Cardiac muscle cell (in vitro differentiated cells and primary cell): ENCODE data around the gene ASB15. TPM values are rescaled to one million over a fixed set of nuclear protein-coding genes. Genes with fewer than 3 reads are reported as not detected.

Experiments used
- DNase-seq, 2 donors: peaks; one replicate each; pipeline versions ENCODE4 v3.0.0 to v3.0.0-alpha.2; 2010 to 2017; ENCODE audit warnings: low read depth in 1 of 2, low spot score in 1 of 2
- H3K27ac ChIP-seq: fragments of 200-600 bp; sonication (generic); 2 replicates; pipeline ENCODE4 v1.5.1; 2016
- H3K27me3 ChIP-seq: fragments of 200-600 bp; sonication (generic); 2 replicates; pipeline ENCODE4 v1.6.0; 2016; ENCODE audit warnings: control low read depth
- H3K36me3 ChIP-seq: fragments of 200-600 bp; sonication (generic); 2 replicates; pipeline ENCODE4 v1.5.1; 2016; ENCODE audit warnings: control low read depth
- H3K4me1 ChIP-seq: fragments of 200-600 bp; sonication (generic); 2 replicates; pipeline ENCODE4 v1.8.1; 2017; ENCODE audit warnings: low read depth, mild to moderate bottlenecking, mixed run types
- H3K4me3 ChIP-seq: fragments of 200-600 bp; sonication (generic); 2 replicates; pipeline ENCODE4 v1.5.1; 2016; ENCODE audit warnings: mild to moderate bottlenecking
- H3K9me3 ChIP-seq: fragments of 200-600 bp; sonication (generic); 2 replicates; pipeline ENCODE4 v1.5.1; 2017; ENCODE audit warnings: low read depth, mild to moderate bottlenecking, control low read depth
- polyA plus RNA-seq: library from polyadenylated mRNA; unstranded; fragments of >200 nt; fragmentation: Nextera tagmentation; extraction: Ambion mirVana; gene quantifications from 2 replicates; pipeline ENCODE4 v1.2.1, GENCODE V29; 2016
- total RNA-seq: library from RNA; depleted of rRNA; stranded (reverse); fragments of >200 nt; gene quantifications from 2 replicates; pipeline ENCODE4 v1.2.3, GENCODE V29; 2016
- TF ChIP-seq, protein P1 (sequence below): IDR thresholded peaks from 2 replicates; pipeline ENCODE4 v1.5.1; 2012; ENCODE audit warnings: low read depth, mild to moderate bottlenecking, low read length

Gene ASB15
- total and polyA plus RNA-seq, 2 experiments from 2014 or later: not detected

DNA sequence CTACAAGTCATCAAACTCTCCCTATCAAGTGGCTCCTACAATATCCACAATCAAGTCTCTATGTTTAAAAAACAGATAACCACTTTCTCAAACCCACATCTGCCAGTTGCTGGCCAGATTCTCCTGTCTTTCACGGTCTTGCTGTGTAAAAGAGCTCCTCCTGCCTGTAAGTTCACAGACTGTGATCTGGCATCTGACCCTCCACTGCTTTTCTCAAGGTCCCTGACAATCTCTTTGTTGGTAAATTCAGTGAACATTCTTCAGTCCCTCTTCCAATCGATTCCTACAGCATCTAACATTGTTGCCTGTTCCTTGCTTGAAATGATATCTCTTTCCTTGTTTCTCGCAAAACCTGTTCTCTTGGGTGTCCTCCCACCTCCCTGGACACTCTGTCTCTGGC is 35.6 kb downstream of the ASB15 start:
- no peaks in the 10 kb centered on the region for H3K27me3 ChIP-seq

DNA sequence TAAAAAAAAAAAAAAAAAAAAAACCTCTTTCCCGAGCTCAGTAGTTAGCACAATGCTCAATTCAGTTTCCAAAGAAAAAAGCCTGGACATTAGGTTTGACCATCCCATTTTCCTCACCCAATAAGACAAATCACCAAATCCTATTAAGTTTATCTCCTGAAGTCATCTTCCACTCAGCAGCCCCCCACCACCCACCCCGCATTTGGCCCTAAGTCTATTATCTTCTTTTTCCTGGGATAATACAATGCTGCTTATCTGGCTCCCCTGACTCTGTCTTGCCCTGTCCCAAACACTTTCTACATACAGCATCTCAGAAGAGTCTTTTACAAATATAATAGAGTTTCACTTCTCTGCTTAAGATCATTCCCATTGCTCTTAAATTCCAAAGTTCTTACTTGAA is 36.3 kb downstream of the ASB15 start:
- no peak for DNase-seq
- H3K9me3 ChIP-seq: no peaks in the 10 kb centered on the region
- TF ChIP-seq, protein P1, sequence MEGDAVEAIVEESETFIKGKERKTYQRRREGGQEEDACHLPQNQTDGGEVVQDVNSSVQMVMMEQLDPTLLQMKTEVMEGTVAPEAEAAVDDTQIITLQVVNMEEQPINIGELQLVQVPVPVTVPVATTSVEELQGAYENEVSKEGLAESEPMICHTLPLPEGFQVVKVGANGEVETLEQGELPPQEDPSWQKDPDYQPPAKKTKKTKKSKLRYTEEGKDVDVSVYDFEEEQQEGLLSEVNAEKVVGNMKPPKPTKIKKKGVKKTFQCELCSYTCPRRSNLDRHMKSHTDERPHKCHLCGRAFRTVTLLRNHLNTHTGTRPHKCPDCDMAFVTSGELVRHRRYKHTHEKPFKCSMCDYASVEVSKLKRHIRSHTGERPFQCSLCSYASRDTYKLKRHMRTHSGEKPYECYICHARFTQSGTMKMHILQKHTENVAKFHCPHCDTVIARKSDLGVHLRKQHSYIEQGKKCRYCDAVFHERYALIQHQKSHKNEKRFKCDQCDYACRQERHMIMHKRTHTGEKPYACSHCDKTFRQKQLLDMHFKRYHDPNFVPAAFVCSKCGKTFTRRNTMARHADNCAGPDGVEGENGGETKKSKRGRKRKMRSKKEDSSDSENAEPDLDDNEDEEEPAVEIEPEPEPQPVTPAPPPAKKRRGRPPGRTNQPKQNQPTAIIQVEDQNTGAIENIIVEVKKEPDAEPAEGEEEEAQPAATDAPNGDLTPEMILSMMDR: no peak

More for the DNA sequence above, 35.6 kb downstream of the ASB15 start:
- Histone ChIP-seq H3K4me1 (peaks cover 10% of the 10 kb centered on the region), H3K9me3 (no peaks in the 10 kb centered on the region), H3K4me3 (no peak overlapping the region), H3K27ac (peak overlapping the region; percentile 18), H3K36me3 (no peaks in the 10 kb centered on the region)
- DNase-seq: peak; percentile 23 to 42
- TF ChIP-seq, protein P1: peak; percentile 7

DNA sequence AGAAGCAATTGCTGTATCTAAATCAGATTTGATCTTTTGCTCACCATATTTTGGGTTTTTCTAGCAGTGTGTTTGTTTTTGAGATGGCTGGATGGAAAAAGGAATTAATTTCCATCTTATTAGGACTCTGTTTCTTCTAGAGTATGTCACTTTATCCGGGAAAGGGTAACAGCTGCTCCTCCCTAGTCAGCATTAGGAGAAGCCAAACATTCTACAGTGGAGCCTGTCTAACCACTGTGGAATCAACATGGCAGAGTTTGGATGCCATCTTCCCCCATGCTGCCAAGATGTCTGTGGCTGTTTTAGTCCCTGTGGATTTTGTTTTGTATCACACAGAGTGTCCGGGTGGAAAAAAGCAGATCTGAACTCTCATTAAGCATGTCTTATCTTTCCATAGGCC is 38.0 kb downstream of the ASB15 start:
- Histone ChIP-seq H3K9me3 (no peaks in the 10 kb centered on the region), H3K4me3 (no peak overlapping the region), H3K4me1 (peaks cover 25% of the 10 kb centered on the region), H3K27ac (no peak overlapping the region), H3K27me3 (no peaks in the 10 kb centered on the region), H3K36me3 (no peaks in the 10 kb centered on the region)
- DNase-seq: no peak
- TF ChIP-seq, protein P1: no peak

More for the DNA sequence above, 36.3 kb downstream of the ASB15 start:
- H3K4me3 ChIP-seq: no peak overlapping the region
- H3K27me3 ChIP-seq: no peaks in the 10 kb centered on the region
- no peaks in the 10 kb centered on the region for H3K36me3 ChIP-seq
- H3K4me1 ChIP-seq: peaks cover 10% of the 10 kb centered on the region
- no peak overlapping the region for H3K27ac ChIP-seq

DNA sequence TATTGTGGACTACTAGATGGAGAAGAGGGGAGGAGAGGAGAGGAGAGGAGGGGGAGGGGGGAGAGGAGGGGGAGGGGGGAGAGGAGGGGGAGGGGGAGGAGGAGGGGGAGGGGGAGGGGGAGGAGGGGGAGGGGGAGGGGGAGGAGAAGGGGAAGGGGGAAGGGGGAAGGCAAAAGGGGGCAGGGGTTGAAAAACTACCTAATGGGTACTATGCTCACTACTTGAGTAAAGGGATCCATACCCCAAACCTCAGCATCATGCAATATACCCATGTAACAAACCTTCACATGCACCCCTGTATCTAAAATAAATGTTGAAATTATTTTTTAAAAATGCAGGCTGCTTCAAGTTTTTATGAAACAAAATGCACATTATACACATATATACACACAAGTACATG is 39.0 kb downstream of the ASB15 start:
- H3K27ac ChIP-seq: no peak overlapping the region
- H3K4me3 ChIP-seq: no peak overlapping the region
- DNase-seq: no peak
- H3K4me1 ChIP-seq: peaks cover 34% of the 10 kb centered on the region
- H3K27me3 ChIP-seq: no peaks in the 10 kb centered on the region
- TF ChIP-seq, protein P1: no peak
- H3K36me3 ChIP-seq: no peaks in the 10 kb centered on the region
- H3K9me3 ChIP-seq: no peaks in the 10 kb centered on the region

GRCh38 chr7:123641901-123642300 is 40.3 kb downstream of the ASB15 start:
- DNase-seq: no peak
- TF ChIP-seq, protein P1: no peak
- no peaks in the 10 kb centered on the region for H3K27me3 ChIP-seq
- peaks cover 40% of the 10 kb centered on the region for H3K4me1 ChIP-seq
- H3K36me3 ChIP-seq: no peaks in the 10 kb centered on the region
- H3K9me3 ChIP-seq: no peaks in the 10 kb centered on the region
- H3K27ac ChIP-seq: peak overlapping the region; percentile 31
- H3K4me3 ChIP-seq: no peak overlapping the region
